MCF 10A (cell line): ENCODE data around the gene SLC41A3. TPM values are rescaled to one million over a fixed set of nuclear protein-coding genes. Genes with fewer than 3 reads are reported as not detected.

Experiments used
- BruUV-seq: library from RNA; stranded (reverse); fragments of 400-500 nt; replicated peaks from 2 replicates; lab custom pipeline; 2021; lab: Mats Ljungman, UMichigan
- CTCF ChIA-PET: fragments of 300-600 bp; sonication (Branson Sonifier 250); formaldehyde crosslinking; extraction: SDS; loops from one replicate; lab custom pipeline; 2021; ENCODE audit warnings: antibody characterized with exemption, inconsistent platforms; lab: Yijun Ruan, JAX
- POLR2A ChIA-PET: fragments of 300-600, 350-650 bp; sonication (Branson Sonifier 250); formaldehyde crosslinking; extraction: SDS; loops from one replicate; lab custom pipeline; 2020; ENCODE audit warnings: antibody characterized with exemption, inconsistent platforms; lab: Yijun Ruan, JAX
- DNase-seq: peaks from one replicate; pipeline ENCODE4 v3.0.0-alpha.2; 2018; ENCODE audit not compliant: unreplicated experiment
- H3K27ac Mint-ChIP-seq: one replicate; pipeline ENCODE4 v1.8.0; 2022; ENCODE audit warnings: mild to moderate bottlenecking, low read depth, mixed read lengths; ENCODE audit not compliant: unreplicated experiment
- H3K27me3 Mint-ChIP-seq: one replicate; pipeline ENCODE4 v1.8.0; 2022; ENCODE audit warnings: mixed read lengths; ENCODE audit not compliant: insufficient read depth, unreplicated experiment
- H3K36me3 Mint-ChIP-seq: one replicate; pipeline ENCODE4 v1.8.0; 2022; ENCODE audit warnings: mild to moderate bottlenecking, moderate library complexity, mixed read lengths; ENCODE audit not compliant: insufficient read depth, unreplicated experiment
- H3K4me1 Mint-ChIP-seq: one replicate; pipeline ENCODE4 v1.8.0; 2022; ENCODE audit warnings: mixed read lengths; ENCODE audit not compliant: insufficient read depth, unreplicated experiment
- H3K4me3 Mint-ChIP-seq: one replicate; pipeline ENCODE4 v1.8.0; 2022; ENCODE audit warnings: mild to moderate bottlenecking, moderate library complexity, mixed read lengths; ENCODE audit not compliant: unreplicated experiment
- H3K9me3 Mint-ChIP-seq: one replicate; pipeline ENCODE4 v1.8.0; 2022; ENCODE audit warnings: mixed read lengths; ENCODE audit not compliant: unreplicated experiment
- CTCF ChIP-seq: fragments of 200-600 bp; IDR thresholded peaks from one replicate; pipeline ENCODE4 v1.8.0; 2022; ENCODE audit warnings: antibody characterized with exemption, mild to moderate bottlenecking; ENCODE audit not compliant: unreplicated experiment
- intact Hi-C: fragments of 100-400 bp; cut with micrococcal nuclease; formaldehyde crosslinking; loops from 2 replicates; pipeline ENCODE4 v1.14.1; 2022
- total RNA-seq: library from RNA; stranded (reverse); gene quantifications from 2 replicates; pipeline ENCODE4 v1.2.3, GENCODE V29; 2022

Gene SLC41A3
- total RNA-seq, 1 experiment from 2014 or later = 43.2 TPM

- DNase-seq = no peak
- ChIA-PET CTCF (interaction anchor here (0.8 kb wide), 2 partner anchors 30 to 69 kb away, joined by 3 to 4 read pairs; no protein-coding TSS in a partner anchor), POLR2A (no interaction called here)
- no peaks in the 10 kb centered on the region for H3K27me3 Mint-ChIP-seq
- TF ChIP-seq CTCF = no peak
- no peaks in the 10 kb centered on the region for H3K4me1 Mint-ChIP-seq
- intact Hi-C loops = no loop called here
- BruUV-seq = no TSS peak
- no peak overlapping the region for H3K4me3 Mint-ChIP-seq
- H3K9me3 Mint-ChIP-seq = no peaks in the 10 kb centered on the region
- H3K27ac Mint-ChIP-seq = no peak overlapping the region
- peaks cover 5% of the 10 kb centered on the region for H3K36me3 Mint-ChIP-seq
Observed at GRCh38 chr3:126065876-126066275, 18.0 kb downstream of the SLC41A3 start.

GRCh38 chr3:126064627-126065258 is 19.2 kb downstream of the SLC41A3 start:
- peaks cover 5% of the 10 kb centered on the region for H3K36me3 Mint-ChIP-seq
- H3K4me1 Mint-ChIP-seq = no peaks in the 10 kb centered on the region
- no peaks in the 10 kb centered on the region for H3K27me3 Mint-ChIP-seq
- no peak for DNase-seq
- POLR2A ChIA-PET = no interaction called here
- no TSS peak for BruUV-seq
- no peak overlapping the region for H3K27ac Mint-ChIP-seq
- H3K4me3 Mint-ChIP-seq = no peak overlapping the region
- intact Hi-C loops = no loop called here
- CTCF ChIA-PET = interaction anchor here (0.8 kb wide), 2 partner anchors 31 to 70 kb away, joined by 3 to 4 read pairs; no protein-coding TSS in a partner anchor
- no peaks in the 10 kb centered on the region for H3K9me3 Mint-ChIP-seq
- TF ChIP-seq CTCF = no peak

- no peaks in the 10 kb centered on the region for H3K9me3 Mint-ChIP-seq
- H3K4me1 Mint-ChIP-seq = peaks cover 12% of the 10 kb centered on the region
- ChIA-PET CTCF (no interaction called here), POLR2A (no interaction called here)
- no TSS peak for BruUV-seq
- no peak for TF ChIP-seq CTCF
- H3K27ac Mint-ChIP-seq = no peak overlapping the region
- H3K27me3 Mint-ChIP-seq = no peaks in the 10 kb centered on the region
- H3K36me3 Mint-ChIP-seq = peaks cover 5% of the 10 kb centered on the region
- intact Hi-C loops = no loop called here
- no peak for DNase-seq
- no peak overlapping the region for H3K4me3 Mint-ChIP-seq
Observed at GRCh38 chr3:126063358-126063965, 20.5 kb downstream of the SLC41A3 start.

- no peak for DNase-seq
- Mint-ChIP-seq H3K4me3 (no peak overlapping the region), H3K36me3 (peaks cover 5% of the 10 kb centered on the region), H3K27me3 (no peaks in the 10 kb centered on the region), H3K4me1 (peaks cover 30% of the 10 kb centered on the region), H3K9me3 (no peaks in the 10 kb centered on the region), H3K27ac (no peak overlapping the region)
- POLR2A ChIA-PET = no interaction called here
- CTCF ChIA-PET = no interaction called here
- TF ChIP-seq CTCF = no peak
- no TSS peak for BruUV-seq
- intact Hi-C loops = no loop called here
Observed at GRCh38 chr3:126061301-126062032, 22.5 kb downstream of the SLC41A3 start.
